ENCODE measurements around the gene TEFM. TPM values are rescaled to one million over a fixed set of nuclear protein-coding genes. Genes with fewer than 3 reads are reported as not detected.
A peak's percentile ranks its signal among the peaks of the same experiment; 100 is the strongest.

Gene TEFM, protein sequence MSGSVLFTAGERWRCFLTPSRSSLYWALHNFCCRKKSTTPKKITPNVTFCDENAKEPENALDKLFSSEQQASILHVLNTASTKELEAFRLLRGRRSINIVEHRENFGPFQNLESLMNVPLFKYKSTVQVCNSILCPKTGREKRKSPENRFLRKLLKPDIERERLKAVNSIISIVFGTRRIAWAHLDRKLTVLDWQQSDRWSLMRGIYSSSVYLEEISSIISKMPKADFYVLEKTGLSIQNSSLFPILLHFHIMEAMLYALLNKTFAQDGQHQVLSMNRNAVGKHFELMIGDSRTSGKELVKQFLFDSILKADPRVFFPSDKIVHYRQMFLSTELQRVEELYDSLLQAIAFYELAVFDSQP
- total RNA-seq = 10.3 and 11.1 TPM in 2 replicates
- polyA plus RNA-seq = 10.7 and 10.9 TPM in 2 replicates
- 10.9 and 12.0 TPM in 2 replicates for polyA plus RNA-seq (2012)
- 0.86 and 0.93 TPM in 2 replicates for polyA minus RNA-seq (ENCODE audit: low replicate concordance)

DNA sequence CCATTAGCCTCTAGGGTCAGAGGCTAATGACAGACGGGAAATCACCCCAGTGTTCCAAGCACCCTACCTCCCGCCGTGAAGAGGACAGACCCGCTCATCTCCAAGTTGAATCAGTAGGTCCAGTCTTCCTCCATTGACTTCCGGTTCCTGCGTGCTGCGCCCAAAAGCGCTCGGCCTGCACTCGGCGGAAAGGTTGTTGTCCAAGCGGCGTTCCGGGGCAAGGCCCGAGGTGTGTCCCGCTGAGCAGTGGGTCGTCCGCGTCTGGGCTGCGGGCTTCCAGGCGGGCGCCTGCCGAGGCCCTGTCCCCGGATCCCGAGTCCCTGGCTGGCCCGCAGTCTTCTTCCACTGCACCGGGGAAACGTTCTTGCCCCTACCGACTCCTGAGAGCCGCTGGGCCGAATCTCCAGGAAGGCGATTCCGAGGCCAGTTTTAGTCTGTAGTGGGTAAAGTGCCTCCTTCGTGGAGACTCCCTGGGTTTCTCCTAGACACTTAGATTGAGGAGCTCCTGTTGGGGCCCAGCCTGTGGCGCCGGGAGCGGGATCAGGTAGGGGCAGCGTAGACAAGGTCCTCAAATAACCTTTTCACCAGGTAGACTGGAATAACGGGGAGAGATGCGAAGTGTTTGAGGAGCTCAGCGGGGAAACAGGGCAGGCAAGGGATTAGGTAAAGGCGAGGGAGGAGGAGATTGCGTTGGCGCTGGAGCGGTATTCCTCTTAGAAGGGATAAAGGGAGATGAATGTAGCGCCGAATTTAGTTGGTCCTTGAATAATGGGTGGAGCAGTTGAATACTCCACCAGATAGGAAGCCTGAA lies at the start of gene TEFM:
TEFM (minus strand) TSS at position 138 of the 811 bp plus-strand sequence; CDS start at position 98, 40 bp downstream.
- Histone ChIP-seq H3K79me2 (ENCODE audit: control insufficient read depth, insufficient read depth, low read length) (peaks cover 21% of the 10 kb centered on the region), H3K9me3 (ENCODE audit: control insufficient read depth, insufficient read depth, low read depth, low read length) (no peaks in the 10 kb centered on the region), H3K36me3 (ENCODE audit: control insufficient read depth, insufficient read depth, low read length) (peaks cover 3% of the 10 kb centered on the region), H2AFZ (ENCODE audit: low read length) (peak within 1 kb of the TSS; percentile 95), H3K9ac (ENCODE audit: insufficient read depth, low read length) (peak within 1 kb of the TSS; percentile 81), H3K27me3 (ENCODE audit: control insufficient read depth, insufficient read depth, low read length) (no peaks in the 10 kb centered on the region), H3K27ac (ENCODE audit: insufficient read depth, low read length) (peak within 1 kb of the TSS; percentile 60), H4K20me1 (ENCODE audit: control insufficient read depth, extremely low read depth, insufficient read depth, low read length) (no peaks in the 10 kb centered on the region), H3K4me2 (ENCODE audit: extremely low read depth, insufficient read depth, low read length) (peak within 1 kb of the TSS; percentile 82), H3K4me3 (replicated peaks in 1 of 4; ENCODE audit: control extremely low read depth in 1 of 4, insufficient read depth in 1 of 4, low read depth in 3 of 4, low read length in 4 of 4) (peak within 1 kb of the TSS; percentile 40 to 90 (median 72)), H3K4me1 (ENCODE audit: control insufficient read depth, extremely low read depth, insufficient read depth, low read length) (peaks cover 3% of the 10 kb centered on the region)
- DNase-seq (ENCODE audit: low read depth in 2 of 2) = peak; percentile 92 to 94
- TF ChIP-seq EZH2 (IDR thresholded peaks at IDR 0.05; ENCODE audit: low read length, missing control alignments) (no peak), CTCF (conservative IDR thresholded peaks at IDR 0.05 in 1 of 2, IDR thresholded peaks at IDR 0.05 in 1 of 2; ENCODE audit: low read depth in 1 of 2, low read length in 2 of 2) (no peak)

GRCh38 chr17:30954046-30954830 lies 48.2 kb upstream of the TEFM start:
- Histone ChIP-seq H3K9ac (ENCODE audit: insufficient read depth, low read length) (no peak overlapping the region), H3K79me2 (ENCODE audit: control insufficient read depth, insufficient read depth, low read length) (no peaks in the 10 kb centered on the region), H3K27ac (ENCODE audit: insufficient read depth, low read length) (no peak overlapping the region), H3K36me3 (ENCODE audit: control insufficient read depth, insufficient read depth, low read length) (no peaks in the 10 kb centered on the region), H2AFZ (ENCODE audit: low read length) (no peak overlapping the region), H3K27me3 (ENCODE audit: control insufficient read depth, insufficient read depth, low read length) (no peaks in the 10 kb centered on the region), H3K4me2 (ENCODE audit: extremely low read depth, insufficient read depth, low read length) (no peak overlapping the region), H3K4me3 (replicated peaks in 1 of 4; ENCODE audit: control extremely low read depth in 1 of 4, insufficient read depth in 1 of 4, low read depth in 3 of 4, low read length in 4 of 4) (no peak overlapping the region), H3K9me3 (ENCODE audit: control insufficient read depth, insufficient read depth, low read depth, low read length) (no peaks in the 10 kb centered on the region), H4K20me1 (ENCODE audit: control insufficient read depth, extremely low read depth, insufficient read depth, low read length) (no peaks in the 10 kb centered on the region), H3K4me1 (ENCODE audit: control insufficient read depth, extremely low read depth, insufficient read depth, low read length) (peaks cover 3% of the 10 kb centered on the region)
- TF ChIP-seq EZH2 (IDR thresholded peaks at IDR 0.05; ENCODE audit: low read length, missing control alignments) (no peak), CTCF (conservative IDR thresholded peaks at IDR 0.05 in 1 of 2, IDR thresholded peaks at IDR 0.05 in 1 of 2; ENCODE audit: low read depth in 1 of 2, low read length in 2 of 2) (no peak)
- DNase-seq (ENCODE audit: low read depth in 2 of 2) = no peak
